Measurements from ENCODE around the gene PPP1CA.

Gene PPP1CA

GRCh38 chr11:67390947-67391303 lies 10.7 kb downstream of the PPP1CA start:
- TF ChIP-seq FOXP2 (optimal IDR thresholded peaks at IDR 0.05; ENCODE audit: borderline replicate concordance, extremely low read depth, extremely low read length, insufficient read depth) (no peak), REST (IDR thresholded peaks at IDR 0.05; ENCODE audit: insufficient read depth in 1 of 2, low read depth in 2 of 2, low read length in 2 of 2) (no peak), TAF1 (IDR thresholded peaks at IDR 0.05; ENCODE audit: borderline replicate concordance, insufficient read depth, low read length) (no peak), POLR2AphosphoS5 (IDR thresholded peaks at IDR 0.05; ENCODE audit: low read depth, low read length) (no peak), SIN3A (IDR thresholded peaks at IDR 0.05; ENCODE audit: borderline replicate concordance, insufficient read depth, low read length) (no peak)

- TF ChIP-seq FOXP2 (optimal IDR thresholded peaks at IDR 0.05; ENCODE audit: borderline replicate concordance, extremely low read depth, extremely low read length, insufficient read depth), result no peak
- no peak for TF ChIP-seq REST (IDR thresholded peaks at IDR 0.05; ENCODE audit: insufficient read depth in 1 of 2, low read depth in 2 of 2, low read length in 2 of 2)
- no peak for TF ChIP-seq SIN3A (IDR thresholded peaks at IDR 0.05; ENCODE audit: borderline replicate concordance, insufficient read depth, low read length)
- TF ChIP-seq TAF1 (IDR thresholded peaks at IDR 0.05; ENCODE audit: borderline replicate concordance, insufficient read depth, low read length), result no peak
- TF ChIP-seq POLR2AphosphoS5 (IDR thresholded peaks at IDR 0.05; ENCODE audit: low read depth, low read length), result no peak
Measured at GRCh38 chr11:67389477-67389876, 12.2 kb downstream of the PPP1CA start.

- TF ChIP-seq REST (IDR thresholded peaks at IDR 0.05; ENCODE audit: insufficient read depth in 1 of 2, low read depth in 2 of 2, low read length in 2 of 2) (no peak), POLR2AphosphoS5 (IDR thresholded peaks at IDR 0.05; ENCODE audit: low read depth, low read length) (no peak), SIN3A (IDR thresholded peaks at IDR 0.05; ENCODE audit: borderline replicate concordance, insufficient read depth, low read length) (no peak), FOXP2 (optimal IDR thresholded peaks at IDR 0.05; ENCODE audit: borderline replicate concordance, extremely low read depth, extremely low read length, insufficient read depth) (no peak)
Measured at GRCh38 chr11:67387518-67387917, 14.1 kb downstream of the PPP1CA start.

- no peak for TF ChIP-seq FOXP2 (optimal IDR thresholded peaks at IDR 0.05; ENCODE audit: borderline replicate concordance, extremely low read depth, extremely low read length, insufficient read depth)
- peak; percentile 37; the same call in 1 of the 2 replicates for TF ChIP-seq TAF1 (IDR thresholded peaks at IDR 0.05; ENCODE audit: borderline replicate concordance, insufficient read depth, low read length)
Measured at GRCh38 chr11:67387069-67387468, 14.6 kb downstream of the PPP1CA start.

- TF ChIP-seq FOXP2 (optimal IDR thresholded peaks at IDR 0.05; ENCODE audit: borderline replicate concordance, extremely low read depth, extremely low read length, insufficient read depth) (no peak), POLR2AphosphoS5 (IDR thresholded peaks at IDR 0.05; ENCODE audit: low read depth, low read length) (no peak), SIN3A (IDR thresholded peaks at IDR 0.05; ENCODE audit: borderline replicate concordance, insufficient read depth, low read length) (no peak), TAF1 (IDR thresholded peaks at IDR 0.05; ENCODE audit: borderline replicate concordance, insufficient read depth, low read length) (no peak), REST (IDR thresholded peaks at IDR 0.05; ENCODE audit: insufficient read depth in 1 of 2, low read depth in 2 of 2, low read length in 2 of 2) (no peak)
Measured at GRCh38 chr11:67384851-67385366, 16.7 kb downstream of the PPP1CA start.

Data from PFSK-1 (cell line).